ENCODE data around the gene RGS2.

DNA sequence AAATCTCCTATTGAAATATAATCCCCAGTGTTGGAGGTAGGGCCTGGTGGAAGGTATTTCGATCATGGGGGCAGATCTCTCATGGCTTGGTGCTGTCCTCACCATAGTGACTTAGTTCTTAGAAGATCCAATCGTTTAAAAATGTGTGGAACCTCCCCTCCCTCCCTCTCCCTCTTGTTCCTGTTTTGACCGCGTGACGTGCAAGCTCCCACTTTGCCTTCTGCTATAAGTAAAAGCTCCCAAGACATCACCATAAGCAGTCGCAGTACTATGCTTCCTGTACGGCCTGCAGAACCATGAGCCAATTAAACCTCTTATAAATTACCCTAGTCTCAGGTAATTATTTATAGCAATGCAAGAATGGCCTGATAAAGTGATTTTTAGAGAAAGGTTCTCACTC lies 10.9 kb upstream of the RGS2 start:
- TF ChIP-seq, protein P1, sequence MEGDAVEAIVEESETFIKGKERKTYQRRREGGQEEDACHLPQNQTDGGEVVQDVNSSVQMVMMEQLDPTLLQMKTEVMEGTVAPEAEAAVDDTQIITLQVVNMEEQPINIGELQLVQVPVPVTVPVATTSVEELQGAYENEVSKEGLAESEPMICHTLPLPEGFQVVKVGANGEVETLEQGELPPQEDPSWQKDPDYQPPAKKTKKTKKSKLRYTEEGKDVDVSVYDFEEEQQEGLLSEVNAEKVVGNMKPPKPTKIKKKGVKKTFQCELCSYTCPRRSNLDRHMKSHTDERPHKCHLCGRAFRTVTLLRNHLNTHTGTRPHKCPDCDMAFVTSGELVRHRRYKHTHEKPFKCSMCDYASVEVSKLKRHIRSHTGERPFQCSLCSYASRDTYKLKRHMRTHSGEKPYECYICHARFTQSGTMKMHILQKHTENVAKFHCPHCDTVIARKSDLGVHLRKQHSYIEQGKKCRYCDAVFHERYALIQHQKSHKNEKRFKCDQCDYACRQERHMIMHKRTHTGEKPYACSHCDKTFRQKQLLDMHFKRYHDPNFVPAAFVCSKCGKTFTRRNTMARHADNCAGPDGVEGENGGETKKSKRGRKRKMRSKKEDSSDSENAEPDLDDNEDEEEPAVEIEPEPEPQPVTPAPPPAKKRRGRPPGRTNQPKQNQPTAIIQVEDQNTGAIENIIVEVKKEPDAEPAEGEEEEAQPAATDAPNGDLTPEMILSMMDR (conservative IDR thresholded peaks at IDR 0.05) = no peak
- TF ChIP-seq EZH2 (IDR thresholded peaks at IDR 0.05; ENCODE audit: low read depth) = no peak
